Testis (tissue), 3 donors: Measurements from ENCODE around the gene FAM83C. TPM values are rescaled to one million over a fixed set of nuclear protein-coding genes. Genes with fewer than 3 reads are reported as not detected.
"Not testable (repeated sequence)": the region's sequence is repeated elsewhere in the genome, so short reads cannot be mapped to it uniquely, and the experiment has no call there.

Experiments used
- DNase-seq: peaks from one replicate; pipeline ENCODE4 v3.0.0-alpha.2; 2019
- H3K27ac ChIP-seq, 2 donors: fragments of 200-600 bp; sonication (generic); one replicate each; pipeline ENCODE4 v1.5.1; 2019
- H3K27me3 ChIP-seq: fragments of 200-600 bp; sonication (generic); one replicate; pipeline ENCODE4 v1.5.1; 2019
- H3K36me3 ChIP-seq: fragments of 200-600 bp; sonication (generic); one replicate; pipeline ENCODE4 v1.5.1; 2017; ENCODE audit warnings: low read depth; ENCODE audit errors: missing control alignments
- H3K4me1 ChIP-seq: fragments of 200-600 bp; sonication (generic); one replicate; pipeline ENCODE4 v1.5.1; 2019
- H3K4me3 ChIP-seq, 2 donors: fragments of 200-600 bp; sonication (generic); one replicate each; pipeline ENCODE4 v1.5.1; 2017 to 2019
- H3K9me3 ChIP-seq: fragments of 200-600 bp; sonication (generic); one replicate; pipeline ENCODE4 v1.5.1; 2017
- POLR2A ChIP-seq: fragments of 450-650 bp; IDR thresholded peaks from one replicate; pipeline ENCODE4 v1.6.1; 2017; ENCODE audit warnings: antibody characterized with exemption, mild to moderate bottlenecking, moderate library complexity
- WGBS, 2 donors: methylation state at CpG; one replicate each; pipeline ENCODE4 v1.1.5; 2018; 5-methylcytosine and 5-hydroxymethylcytosine counted together
- intact Hi-C: fragments of 100-400 bp; cut with DNase I; formaldehyde crosslinking; loops from one replicate; pipeline ENCODE4 v1.15.1; 2023; ENCODE audit warnings: low total_unique reads
- polyA plus RNA-seq: library from polyadenylated mRNA; stranded (reverse); fragments of 350-450 nt; fragmentation: Illumina TruSeq; extraction: RNeasy Lipid Tissue Mini Kit (QIAGEN cat#74804); gene quantifications from one replicate; pipeline ENCODE4 v1.2.3, GENCODE V29; 2014; ENCODE audit warnings: low read depth, low replicate concordance; ENCODE audit not compliant: insufficient read depth
- total RNA-seq, 2 donors: library from RNA; depleted of rRNA; stranded (reverse); fragments of >200 nt; gene quantifications; one replicate each; pipeline ENCODE4 v1.2.3, GENCODE V29; 2016
- TF ChIP-seq, protein P1 (sequence below), 3 experiments: fragments of 450-650 bp in 2 of 3; fragments of 200-600 bp in 1 of 3; sonication (generic) in 1 of 3; IDR thresholded peaks; one replicate each; pipeline ENCODE4 v1.5.1; 2016 to 2019; ENCODE audit warnings: antibody characterized with exemption in 3 of 3, mild to moderate bottlenecking in 2 of 3, moderate library complexity in 1 of 3

FAM83C gene
- total and polyA plus RNA-seq, 3 donors from 2014 or later, result 0.39 to 0.96 (median 0.43) TPM

DNA sequence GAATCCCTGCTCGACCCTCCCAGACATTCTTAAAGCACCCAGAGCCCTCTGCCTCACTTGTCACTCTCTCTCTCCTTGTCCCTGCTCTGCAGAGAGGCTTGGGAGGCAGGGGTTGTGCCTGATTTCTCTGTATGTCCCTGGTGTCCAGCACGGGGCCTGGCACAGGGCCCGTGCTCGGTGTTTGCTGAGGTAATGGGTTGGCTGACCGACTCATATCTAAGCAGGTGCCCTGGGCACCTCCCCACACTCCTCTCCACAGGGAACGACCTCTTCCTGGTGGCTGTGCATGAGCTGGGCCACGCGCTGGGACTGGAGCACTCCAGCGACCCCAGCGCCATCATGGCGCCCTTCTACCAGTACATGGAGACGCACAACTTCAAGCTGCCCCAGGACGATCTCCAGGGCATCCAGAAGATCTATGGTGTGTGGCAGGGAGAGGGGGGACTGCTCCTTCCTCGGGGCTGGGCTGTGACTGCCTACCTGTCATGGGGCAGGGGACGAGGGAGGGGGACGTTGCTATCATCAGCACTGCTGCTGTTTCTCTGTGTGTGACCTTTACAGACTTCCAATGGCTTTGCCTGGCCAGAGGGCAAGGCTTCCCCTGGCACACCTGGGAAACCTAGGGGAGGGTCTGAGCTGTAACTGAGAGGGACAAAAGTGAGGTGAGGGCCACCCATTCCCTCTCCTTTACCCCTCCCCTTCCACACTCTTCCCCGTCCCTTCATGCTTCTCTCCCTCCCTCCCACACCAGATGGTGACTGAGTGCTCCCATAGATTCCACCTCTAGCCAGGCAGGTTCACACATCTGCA, 28.5 kb downstream of the FAM83C start:
- Histone ChIP-seq H3K9me3 (no peaks in the 10 kb centered on the region), H3K4me1 (no peaks in the 10 kb centered on the region), H3K27me3 (no peaks in the 10 kb centered on the region), H3K4me3 (no peak overlapping the region), H3K27ac (no peak overlapping the region), H3K36me3 (no peaks in the 10 kb centered on the region)
- intact Hi-C loops, result no loop called here
- DNase-seq, result no peak
- 74 to 75% methylated on average over 2 to 17 of the region's 17 CpGs for WGBS, 2 donors
- TF ChIP-seq, protein P1, sequence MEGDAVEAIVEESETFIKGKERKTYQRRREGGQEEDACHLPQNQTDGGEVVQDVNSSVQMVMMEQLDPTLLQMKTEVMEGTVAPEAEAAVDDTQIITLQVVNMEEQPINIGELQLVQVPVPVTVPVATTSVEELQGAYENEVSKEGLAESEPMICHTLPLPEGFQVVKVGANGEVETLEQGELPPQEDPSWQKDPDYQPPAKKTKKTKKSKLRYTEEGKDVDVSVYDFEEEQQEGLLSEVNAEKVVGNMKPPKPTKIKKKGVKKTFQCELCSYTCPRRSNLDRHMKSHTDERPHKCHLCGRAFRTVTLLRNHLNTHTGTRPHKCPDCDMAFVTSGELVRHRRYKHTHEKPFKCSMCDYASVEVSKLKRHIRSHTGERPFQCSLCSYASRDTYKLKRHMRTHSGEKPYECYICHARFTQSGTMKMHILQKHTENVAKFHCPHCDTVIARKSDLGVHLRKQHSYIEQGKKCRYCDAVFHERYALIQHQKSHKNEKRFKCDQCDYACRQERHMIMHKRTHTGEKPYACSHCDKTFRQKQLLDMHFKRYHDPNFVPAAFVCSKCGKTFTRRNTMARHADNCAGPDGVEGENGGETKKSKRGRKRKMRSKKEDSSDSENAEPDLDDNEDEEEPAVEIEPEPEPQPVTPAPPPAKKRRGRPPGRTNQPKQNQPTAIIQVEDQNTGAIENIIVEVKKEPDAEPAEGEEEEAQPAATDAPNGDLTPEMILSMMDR (IDR thresholded peaks at IDR 0.05), result no peak
- TF ChIP-seq POLR2A, result no peak

- H3K27me3 ChIP-seq, H3K27ac ChIP-seq, intact Hi-C loops, H3K4me1 ChIP-seq, H3K4me3 ChIP-seq, DNase-seq, H3K9me3 ChIP-seq, H3K36me3 ChIP-seq: not testable (repeated sequence)
- whole genome bisulfite sequencing, 2 donors, result 63 to 79% methylated on average over 5 of the region's 8 CpGs
Measured at GRCh38 chr20:35262731-35263531, 29.3 kb downstream of the FAM83C start.

DNA sequence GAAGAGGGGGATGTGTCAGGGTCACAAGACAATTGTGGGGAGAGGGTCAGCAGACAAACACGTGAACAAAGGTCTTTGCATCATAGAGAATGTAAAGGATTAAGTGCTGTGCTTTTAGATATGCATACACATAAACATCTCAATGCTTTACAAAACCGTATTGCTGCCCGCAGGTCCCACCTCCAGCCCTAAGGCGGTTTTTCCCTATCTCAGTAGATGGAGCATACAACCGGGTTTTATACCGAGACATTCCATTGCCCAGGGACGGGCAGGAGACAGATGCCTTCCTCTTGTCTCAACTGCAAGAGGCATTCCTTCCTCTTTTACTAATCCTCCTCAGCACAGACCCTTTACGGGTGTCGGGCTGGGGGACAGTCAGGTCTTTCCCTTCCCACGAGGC, 29.9 kb downstream of the FAM83C start:
- H3K27me3 ChIP-seq, H3K4me3 ChIP-seq, H3K9me3 ChIP-seq, H3K36me3 ChIP-seq, DNase-seq, H3K4me1 ChIP-seq, H3K27ac ChIP-seq, intact Hi-C loops: not testable (repeated sequence)
- WGBS, 2 donors, result 83 to 93% methylated on average over 7 of the region's 10 CpGs

GRCh38 chr20:35260426-35260825, 31.8 kb downstream of the FAM83C start:
- no peaks in the 10 kb centered on the region for H3K4me1 ChIP-seq
- H3K4me3 ChIP-seq, result no peak overlapping the region
- no peak overlapping the region for H3K27ac ChIP-seq
- no peak for TF ChIP-seq POLR2A
- TF ChIP-seq, protein P1 (IDR thresholded peaks at IDR 0.05), result no peak
- H3K9me3 ChIP-seq, result no peaks in the 10 kb centered on the region
- DNase-seq, result no peak
- 90 to 100% methylated on average over 1 to 6 of the region's 6 CpGs for WGBS, 2 donors
- intact Hi-C loops, result no loop called here
- no peaks in the 10 kb centered on the region for H3K36me3 ChIP-seq
- no peaks in the 10 kb centered on the region for H3K27me3 ChIP-seq

- no peaks in the 10 kb centered on the region for H3K9me3 ChIP-seq
- H3K36me3 ChIP-seq, result no peaks in the 10 kb centered on the region
- H3K27ac ChIP-seq, result no peak overlapping the region
- WGBS, 2 donors, result 38 to 57% methylated on average over 8 of the region's 8 CpGs
- TF ChIP-seq POLR2A, result no peak
- TF ChIP-seq, protein P1 (IDR thresholded peaks at IDR 0.05), result no peak
- no peak for DNase-seq
- no peaks in the 10 kb centered on the region for H3K4me1 ChIP-seq
- H3K4me3 ChIP-seq, result no peak overlapping the region
- H3K27me3 ChIP-seq, result no peaks in the 10 kb centered on the region
- intact Hi-C loops, result no loop called here
Measured at GRCh38 chr20:35257175-35257909, 34.9 kb downstream of the FAM83C start.
